Nephron (organoid): Measurements from ENCODE around the gene F8.

ENCODE experiments used
- H3K27ac Mint-ChIP-seq, 3 experiments: 2 replicates each; pipeline ENCODE4 v1.8.0; 2020; ENCODE audit warnings: mixed read lengths in 3 of 3, mild to moderate bottlenecking in 2 of 3, moderate library complexity in 1 of 3
- H3K27me3 Mint-ChIP-seq: 2 replicates; pipeline ENCODE4 v1.8.0; 2021; ENCODE audit warnings: low read depth, mild to moderate bottlenecking, moderate library complexity, mixed read lengths
- H3K36me3 Mint-ChIP-seq: 2 replicates; pipeline ENCODE4 v1.8.0; 2020; ENCODE audit warnings: low read depth, mixed read lengths
- H3K4me1 Mint-ChIP-seq: 2 replicates; pipeline ENCODE4 v1.8.0; 2020; ENCODE audit warnings: mixed read lengths
- H3K4me3 Mint-ChIP-seq, 3 experiments: 2 replicates each; pipeline ENCODE4 v1.8.0; 2020; ENCODE audit warnings: mild to moderate bottlenecking in 3 of 3, mixed read lengths in 3 of 3, moderate library complexity in 2 of 3
- H3K9me3 Mint-ChIP-seq: 2 replicates; pipeline ENCODE4 v1.8.0; 2020; ENCODE audit warnings: mixed read lengths
- TF ChIP-seq, protein P1 (sequence below), 3 experiments: fragments of 200-600 bp; sonication (generic); IDR thresholded peaks; one replicate each; pipeline ENCODE4 v1.5.0; 2021; ENCODE audit warnings: antibody characterized with exemption in 3 of 3; ENCODE audit not compliant: unreplicated experiment in 3 of 3

F8 gene

DNA sequence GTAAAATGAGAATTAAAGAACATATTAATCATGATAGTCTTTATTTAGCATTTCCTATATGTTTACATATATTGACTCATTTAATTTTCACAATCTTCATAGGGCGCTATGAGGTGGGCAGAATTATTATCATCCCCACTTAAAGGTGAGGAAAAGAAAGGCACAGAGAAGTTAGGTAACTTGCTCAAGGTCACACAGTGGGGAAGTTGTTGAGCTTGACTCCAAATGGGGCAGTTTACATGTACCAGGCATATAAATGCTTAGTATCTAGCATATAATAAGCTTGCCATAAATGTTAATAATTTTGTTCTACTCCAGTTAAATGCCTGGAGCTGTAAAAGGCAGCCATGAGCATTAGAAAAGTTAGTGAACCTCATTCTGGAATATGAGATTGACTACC, 46.9 kb upstream of the F8 start:
- H3K27ac Mint-ChIP-seq: no peak overlapping the region
- TF ChIP-seq, protein P1, sequence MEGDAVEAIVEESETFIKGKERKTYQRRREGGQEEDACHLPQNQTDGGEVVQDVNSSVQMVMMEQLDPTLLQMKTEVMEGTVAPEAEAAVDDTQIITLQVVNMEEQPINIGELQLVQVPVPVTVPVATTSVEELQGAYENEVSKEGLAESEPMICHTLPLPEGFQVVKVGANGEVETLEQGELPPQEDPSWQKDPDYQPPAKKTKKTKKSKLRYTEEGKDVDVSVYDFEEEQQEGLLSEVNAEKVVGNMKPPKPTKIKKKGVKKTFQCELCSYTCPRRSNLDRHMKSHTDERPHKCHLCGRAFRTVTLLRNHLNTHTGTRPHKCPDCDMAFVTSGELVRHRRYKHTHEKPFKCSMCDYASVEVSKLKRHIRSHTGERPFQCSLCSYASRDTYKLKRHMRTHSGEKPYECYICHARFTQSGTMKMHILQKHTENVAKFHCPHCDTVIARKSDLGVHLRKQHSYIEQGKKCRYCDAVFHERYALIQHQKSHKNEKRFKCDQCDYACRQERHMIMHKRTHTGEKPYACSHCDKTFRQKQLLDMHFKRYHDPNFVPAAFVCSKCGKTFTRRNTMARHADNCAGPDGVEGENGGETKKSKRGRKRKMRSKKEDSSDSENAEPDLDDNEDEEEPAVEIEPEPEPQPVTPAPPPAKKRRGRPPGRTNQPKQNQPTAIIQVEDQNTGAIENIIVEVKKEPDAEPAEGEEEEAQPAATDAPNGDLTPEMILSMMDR (IDR thresholded peaks at IDR 0.05; ENCODE audit: unreplicated experiment in 3 of 3): no peak
- H3K36me3 Mint-ChIP-seq: peaks cover 14% of the 10 kb centered on the region
- H3K27me3 Mint-ChIP-seq: no peaks in the 10 kb centered on the region
- peaks cover 7% of the 10 kb centered on the region for H3K9me3 Mint-ChIP-seq
- H3K4me1 Mint-ChIP-seq: peaks cover 22% of the 10 kb centered on the region
- H3K4me3 Mint-ChIP-seq: peak overlapping the region; percentile 73 to 85 (median 83)

DNA sequence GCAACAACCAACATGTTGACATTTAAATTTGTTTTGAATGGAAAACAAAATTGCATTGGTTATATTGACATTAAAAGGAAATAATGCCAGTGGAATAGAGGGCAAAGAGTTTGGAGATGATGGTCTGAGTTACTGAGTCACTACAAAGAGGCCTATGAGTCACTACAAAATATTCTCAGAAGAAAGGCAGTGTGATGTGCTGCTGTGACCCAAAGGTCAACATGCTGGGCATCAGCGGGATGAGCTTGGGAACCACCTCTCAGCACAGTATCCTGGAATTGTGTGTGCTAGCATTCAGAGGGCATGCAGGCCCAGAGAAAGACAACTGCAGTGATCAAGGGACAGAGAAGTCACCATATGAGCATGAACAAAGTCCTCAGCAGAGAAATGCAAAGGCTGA, 45.6 kb upstream of the F8 start:
- H3K27ac Mint-ChIP-seq: no peak overlapping the region
- H3K27me3 Mint-ChIP-seq: no peaks in the 10 kb centered on the region
- H3K36me3 Mint-ChIP-seq: peaks cover 3% of the 10 kb centered on the region
- TF ChIP-seq, protein P1 (IDR thresholded peaks at IDR 0.05; ENCODE audit: unreplicated experiment in 3 of 3): no peak
- H3K9me3 Mint-ChIP-seq: peaks cover 7% of the 10 kb centered on the region
- peaks cover 13% of the 10 kb centered on the region for H3K4me1 Mint-ChIP-seq
- H3K4me3 Mint-ChIP-seq: peak overlapping the region in 2 of 3 experiments; percentile 36 to 64

DNA sequence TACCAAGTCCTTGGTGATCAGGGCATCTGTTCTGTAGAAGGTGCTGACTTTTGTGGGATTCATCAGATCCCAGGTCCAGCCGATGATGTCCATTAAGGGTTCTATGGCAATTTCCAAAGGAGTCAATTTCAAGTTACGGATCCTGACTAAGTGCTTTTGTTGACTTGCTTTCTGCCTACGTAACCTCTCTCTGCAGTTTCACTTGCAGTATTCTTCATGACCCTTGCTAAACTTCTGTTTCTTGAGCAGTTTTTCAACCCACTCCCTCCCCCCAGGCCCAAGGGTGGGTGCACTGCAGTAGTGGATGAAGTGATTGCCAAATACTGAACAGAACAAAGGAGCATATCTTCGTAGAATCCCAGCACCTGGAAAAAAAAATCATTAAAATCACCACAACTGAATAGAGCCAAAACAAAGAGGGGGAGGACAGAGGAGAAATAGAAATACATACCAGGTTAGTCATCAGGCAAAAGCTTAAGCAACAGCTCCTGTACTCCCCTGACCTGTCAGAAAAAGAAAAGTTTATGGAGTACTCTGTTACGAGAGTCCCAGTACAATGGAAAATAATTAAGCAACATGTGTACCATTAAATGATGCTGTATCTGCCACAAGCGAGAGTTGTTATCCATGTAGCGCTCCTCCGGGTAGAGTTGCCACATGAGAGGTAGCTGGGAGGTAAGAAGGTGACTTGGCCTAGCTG, 42.7 kb upstream of the F8 start:
- Mint-ChIP-seq H3K27me3 (no peaks in the 10 kb centered on the region), H3K27ac (no peak overlapping the region), H3K4me3 (no peak overlapping the region), H3K9me3 (peaks cover 4% of the 10 kb centered on the region), H3K4me1 (peaks cover 9% of the 10 kb centered on the region), H3K36me3 (peaks cover 4% of the 10 kb centered on the region)
- TF ChIP-seq, protein P1 (IDR thresholded peaks at IDR 0.05; ENCODE audit: unreplicated experiment in 3 of 3): no peak

DNA sequence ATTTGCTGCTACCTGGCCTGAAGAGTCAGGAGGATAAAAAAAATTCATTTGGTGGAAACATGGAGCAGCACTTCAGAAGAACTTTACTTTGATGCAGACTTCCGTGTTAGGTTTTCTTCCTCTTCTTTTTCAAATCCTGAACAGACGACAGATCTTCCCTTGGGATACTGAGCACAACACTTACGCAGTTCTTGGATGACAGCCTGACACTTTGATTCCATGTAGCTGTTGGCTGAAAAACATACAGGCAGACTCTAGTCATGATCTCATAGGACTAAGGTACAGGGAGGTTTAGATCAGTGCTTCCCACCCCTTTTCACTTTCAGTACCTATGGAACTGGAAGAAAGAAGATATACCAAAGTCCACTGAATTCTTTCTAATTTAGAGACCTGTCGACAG, 39.2 kb upstream of the F8 start:
- H3K9me3 Mint-ChIP-seq: no peaks in the 10 kb centered on the region
- no peak overlapping the region for H3K4me3 Mint-ChIP-seq
- H3K4me1 Mint-ChIP-seq: peaks cover 5% of the 10 kb centered on the region
- TF ChIP-seq, protein P1 (IDR thresholded peaks at IDR 0.05; ENCODE audit: unreplicated experiment in 3 of 3): no peak
- H3K27ac Mint-ChIP-seq: no peak overlapping the region
- peaks cover 4% of the 10 kb centered on the region for H3K36me3 Mint-ChIP-seq
- no peaks in the 10 kb centered on the region for H3K27me3 Mint-ChIP-seq

DNA sequence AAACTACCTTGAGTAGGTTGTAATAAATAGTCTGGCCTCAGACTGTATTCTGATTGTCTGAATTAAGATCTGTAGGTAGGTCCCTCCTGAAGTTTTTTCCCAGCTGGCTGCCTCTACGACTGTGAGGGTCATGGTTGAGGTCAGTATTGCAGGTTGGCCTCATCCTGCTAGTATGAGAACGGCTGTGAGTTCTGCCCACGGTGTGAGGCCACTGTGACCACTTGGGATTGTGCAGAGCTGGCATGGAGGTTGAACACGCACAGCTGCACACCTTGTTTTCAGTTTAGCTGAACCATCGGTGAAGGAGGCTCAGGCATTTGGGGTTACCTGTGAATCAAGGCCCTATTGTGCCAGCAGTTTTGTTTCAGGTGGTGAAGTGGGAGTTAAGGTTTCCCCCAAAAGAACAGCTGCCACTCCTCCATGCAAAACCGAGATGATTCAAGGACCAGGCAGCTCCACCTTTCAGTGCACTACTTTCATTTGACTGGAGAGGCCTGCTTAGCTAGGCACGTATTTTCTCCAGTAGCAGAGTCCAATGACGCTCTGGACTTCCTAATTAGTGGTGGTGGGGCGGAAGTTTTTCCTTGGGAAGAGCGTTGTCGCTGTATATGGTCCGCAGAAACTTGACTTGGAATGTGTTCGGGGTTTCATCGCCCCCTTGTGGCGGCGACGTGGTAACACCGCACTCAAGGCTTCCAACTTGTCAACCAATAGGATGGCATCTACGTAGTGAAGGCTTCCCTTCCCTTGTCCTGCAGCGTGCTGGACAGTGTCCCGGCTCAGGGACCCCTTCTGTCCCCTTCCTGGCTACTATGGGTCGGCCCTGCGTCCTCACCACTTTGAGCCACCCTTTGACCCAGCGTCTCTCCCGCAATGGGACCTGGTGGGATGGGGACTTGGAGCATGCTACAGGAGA, 34.6 kb upstream of the F8 start:
- H3K9me3 Mint-ChIP-seq: no peaks in the 10 kb centered on the region
- peaks cover 5% of the 10 kb centered on the region for H3K4me1 Mint-ChIP-seq
- H3K27me3 Mint-ChIP-seq: no peaks in the 10 kb centered on the region
- H3K36me3 Mint-ChIP-seq: peaks cover 11% of the 10 kb centered on the region
- H3K4me3 Mint-ChIP-seq: no peak overlapping the region
- peak overlapping the region in 1 of 3 experiments; percentile 60 for H3K27ac Mint-ChIP-seq
- TF ChIP-seq, protein P1 (IDR thresholded peaks at IDR 0.05; ENCODE audit: unreplicated experiment in 3 of 3): peak; percentile 64 to 77 (median 65)
